PC-3 (cell line): Measurements from ENCODE around the gene MXI1.

Experiments used
- CTCF ChIP-seq: fragments of 300-600 bp; sonication (generic); conservative IDR thresholded peaks from 2 replicates; pipeline ENCODE4 v1.5.1; 2017; ENCODE audit warnings: antibody characterized with exemption, low read depth, mild to moderate bottlenecking, low read length
- EZH2phosphoT487 ChIP-seq: fragments of 300-600 bp; sonication (generic); IDR thresholded peaks from 2 replicates; pipeline ENCODE4 v1.6.1; 2018; ENCODE audit warnings: mild to moderate bottlenecking, antibody characterized with exemption, low read length, borderline replicate concordance

GRCh38 chr10:110304394-110304779 is 97.0 kb downstream of the MXI1 start:
- TF ChIP-seq EZH2phosphoT487 (no peak), CTCF (no peak)
